ENCODE measurements around the gene ZNF425.

The ZNF425 gene

DNA sequence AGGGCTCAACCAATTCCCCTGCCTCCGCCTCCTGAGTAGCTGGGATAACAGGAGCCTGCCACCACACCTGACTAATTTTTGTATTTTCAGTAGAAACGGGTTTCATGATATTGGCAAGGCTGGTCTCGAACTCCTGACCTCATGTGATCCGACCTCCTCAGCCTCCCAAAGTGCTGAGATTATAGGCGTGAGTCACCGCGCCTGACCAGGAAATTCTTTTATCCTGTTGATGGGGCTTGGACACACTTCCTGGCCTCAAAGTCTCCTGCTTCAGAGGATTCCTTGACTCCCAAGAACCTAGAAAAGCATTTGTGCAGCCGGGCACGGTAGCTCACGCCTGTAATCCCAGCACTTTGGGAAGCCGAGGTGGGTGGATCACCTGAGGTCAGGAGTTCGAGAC, 16.2 kb downstream of the ZNF425 start:
- POLR2A ChIA-PET = no interaction called here
- DNase-seq (ENCODE audit: extremely low spot score) = no peak
- CTCF ChIA-PET = no interaction called here
- TF ChIP-seq TARDBP (IDR thresholded peaks at IDR 0.05) (no peak), ZNF384 (IDR thresholded peaks at IDR 0.05) (no peak), LEF1 (IDR thresholded peaks at IDR 0.05; ENCODE audit: borderline replicate concordance) (no peak), FOXA1 (IDR thresholded peaks at IDR 0.05) (no peak), BHLHE40 (IDR thresholded peaks at IDR 0.05; ENCODE audit: borderline replicate concordance) (no peak), ELF4 (IDR thresholded peaks at IDR 0.05) (no peak), SP1 (IDR thresholded peaks at IDR 0.05) (no peak), ARNT (IDR thresholded peaks at IDR 0.05) (no peak), SUZ12 (IDR thresholded peaks at IDR 0.05) (no peak), FOXM1 (IDR thresholded peaks at IDR 0.05; ENCODE audit: borderline replicate concordance) (no peak), CTBP1 (IDR thresholded peaks at IDR 0.05; ENCODE audit: borderline replicate concordance) (no peak), L3MBTL2 (conservative IDR thresholded peaks at IDR 0.05) (no peak)
- TF ChIP-seq, protein P1, sequence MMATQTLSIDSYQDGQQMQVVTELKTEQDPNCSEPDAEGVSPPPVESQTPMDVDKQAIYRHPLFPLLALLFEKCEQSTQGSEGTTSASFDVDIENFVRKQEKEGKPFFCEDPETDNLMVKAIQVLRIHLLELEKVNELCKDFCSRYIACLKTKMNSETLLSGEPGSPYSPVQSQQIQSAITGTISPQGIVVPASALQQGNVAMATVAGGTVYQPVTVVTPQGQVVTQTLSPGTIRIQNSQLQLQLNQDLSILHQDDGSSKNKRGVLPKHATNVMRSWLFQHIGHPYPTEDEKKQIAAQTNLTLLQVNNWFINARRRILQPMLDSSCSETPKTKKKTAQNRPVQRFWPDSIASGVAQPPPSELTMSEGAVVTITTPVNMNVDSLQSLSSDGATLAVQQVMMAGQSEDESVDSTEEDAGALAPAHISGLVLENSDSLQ (IDR thresholded peaks at IDR 0.05) = no peak

DNA sequence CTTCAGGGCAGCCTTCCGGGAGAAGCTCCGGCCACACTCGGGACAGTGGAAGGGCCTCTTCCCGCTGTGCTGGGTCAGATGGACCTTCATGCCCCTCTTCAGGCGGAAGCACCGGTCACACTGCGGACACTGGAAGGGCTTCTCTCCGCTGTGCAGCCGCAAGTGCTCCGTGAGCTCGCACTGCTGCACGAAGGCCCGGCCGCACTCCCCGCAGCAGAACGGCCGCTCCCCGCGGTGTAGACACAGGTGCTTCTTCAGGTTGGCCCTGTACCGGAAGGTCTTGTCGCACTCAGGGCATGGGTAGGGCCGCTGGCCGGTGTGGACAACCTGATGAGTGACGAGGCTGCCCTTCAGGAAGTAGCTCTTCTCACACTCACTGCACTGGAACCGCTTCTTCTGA, 21.4 kb downstream of the ZNF425 start:
- TF ChIP-seq, protein P1 (IDR thresholded peaks at IDR 0.05) = no peak
- no peak for TF ChIP-seq FOXA1 (IDR thresholded peaks at IDR 0.05)
- TF ChIP-seq HDGF (IDR thresholded peaks at IDR 0.05; ENCODE audit: borderline replicate concordance) = no peak
- no peak for TF ChIP-seq FOXK2 (IDR thresholded peaks at IDR 0.05)
- no peak for TF ChIP-seq ZNF384 (IDR thresholded peaks at IDR 0.05)
- no peak for TF ChIP-seq NFRKB (IDR thresholded peaks at IDR 0.05)
- TF ChIP-seq ARNT (IDR thresholded peaks at IDR 0.05) = no peak
- no peak for TF ChIP-seq ELF4 (IDR thresholded peaks at IDR 0.05)
- TF ChIP-seq TARDBP (IDR thresholded peaks at IDR 0.05) = no peak
- TF ChIP-seq SP1 (IDR thresholded peaks at IDR 0.05) = no peak
- no peak for TF ChIP-seq SUZ12 (IDR thresholded peaks at IDR 0.05)
- TF ChIP-seq CTBP1 (IDR thresholded peaks at IDR 0.05; ENCODE audit: borderline replicate concordance) = no peak
- POLR2A ChIA-PET = no interaction called here
- CTCF ChIA-PET = interaction anchor here (1.1 to 1.8 kb wide), 2 partner anchors 39 to 99 kb away, joined by 3 to 4 read pairs; no protein-coding TSS in a partner anchor
- DNase-seq (ENCODE audit: extremely low spot score) = no peak

DNA sequence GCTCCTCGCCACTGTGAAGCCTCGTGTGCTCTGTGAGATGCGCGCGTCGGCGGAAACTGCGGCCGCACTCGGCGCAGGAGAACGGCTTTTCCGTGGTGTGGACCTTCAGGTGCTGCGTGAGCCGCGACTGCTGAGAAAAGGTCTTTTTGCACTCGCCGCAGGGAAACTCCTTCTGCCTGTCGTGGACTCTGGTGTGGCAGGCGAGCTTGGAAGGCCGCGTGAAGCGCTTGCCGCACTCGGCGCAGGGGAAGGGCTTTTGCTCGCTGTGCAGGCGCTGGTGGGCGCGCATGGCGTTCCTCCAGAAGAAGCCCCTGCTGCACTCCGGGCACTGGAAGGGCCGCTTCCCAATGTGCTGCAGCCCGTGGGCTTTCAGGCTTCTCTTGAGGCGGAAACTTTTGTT, 21.9 kb downstream of the ZNF425 start:
- DNase-seq (ENCODE audit: extremely low spot score) = no peak
- ChIA-PET CTCF (interaction anchor here (1.1 to 1.8 kb wide), 2 partner anchors 38 to 99 kb away, joined by 3 to 4 read pairs; no protein-coding TSS in a partner anchor), POLR2A (no interaction called here)
- TF ChIP-seq BHLHE40 (IDR thresholded peaks at IDR 0.05; ENCODE audit: borderline replicate concordance) (no peak), CTBP1 (IDR thresholded peaks at IDR 0.05; ENCODE audit: borderline replicate concordance) (no peak), ZNF384 (IDR thresholded peaks at IDR 0.05) (no peak), TARDBP (IDR thresholded peaks at IDR 0.05) (no peak), ARNT (IDR thresholded peaks at IDR 0.05) (no peak), SUZ12 (IDR thresholded peaks at IDR 0.05) (no peak), ELF4 (IDR thresholded peaks at IDR 0.05) (no peak), HDGF (IDR thresholded peaks at IDR 0.05; ENCODE audit: borderline replicate concordance) (no peak), SP1 (IDR thresholded peaks at IDR 0.05) (no peak)

DNA sequence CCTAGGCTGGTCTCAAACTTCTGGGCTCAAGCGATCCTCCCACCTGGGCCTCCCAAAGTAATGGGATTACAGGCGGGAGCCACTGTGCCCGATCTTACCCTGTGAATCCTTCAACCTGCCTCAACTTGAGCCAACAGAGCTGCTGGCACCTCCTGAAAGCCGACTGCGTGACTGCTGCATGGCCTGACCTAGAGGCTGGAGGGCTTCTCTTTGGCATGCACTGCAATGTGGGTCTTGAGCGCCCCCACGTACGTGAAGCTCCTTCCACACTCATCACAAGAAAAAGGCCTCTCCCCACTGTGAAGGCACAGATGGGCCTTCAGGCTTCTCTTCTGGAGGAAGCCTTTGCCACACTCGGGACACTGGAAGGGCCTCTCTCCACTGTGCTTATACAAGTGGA, 22.7 kb downstream of the ZNF425 start:
- TF ChIP-seq NFRKB (IDR thresholded peaks at IDR 0.05) (no peak), FOXM1 (IDR thresholded peaks at IDR 0.05; ENCODE audit: borderline replicate concordance) (no peak), FOXA1 (IDR thresholded peaks at IDR 0.05) (no peak), SUZ12 (IDR thresholded peaks at IDR 0.05) (no peak), SP1 (IDR thresholded peaks at IDR 0.05) (no peak), ELF4 (IDR thresholded peaks at IDR 0.05) (no peak), ARNT (IDR thresholded peaks at IDR 0.05) (no peak), BHLHE40 (IDR thresholded peaks at IDR 0.05; ENCODE audit: borderline replicate concordance) (no peak), L3MBTL2 (conservative IDR thresholded peaks at IDR 0.05) (no peak), HDGF (IDR thresholded peaks at IDR 0.05; ENCODE audit: borderline replicate concordance) (no peak), ZNF384 (IDR thresholded peaks at IDR 0.05) (no peak), CTBP1 (IDR thresholded peaks at IDR 0.05; ENCODE audit: borderline replicate concordance) (no peak), LEF1 (IDR thresholded peaks at IDR 0.05; ENCODE audit: borderline replicate concordance) (no peak), TARDBP (IDR thresholded peaks at IDR 0.05) (no peak), FOXK2 (IDR thresholded peaks at IDR 0.05) (no peak)
- TF ChIP-seq, protein P1 (IDR thresholded peaks at IDR 0.05) = no peak
- POLR2A ChIA-PET = interaction anchor here (1.0 kb wide), 1 partner anchor 44 kb away, joined by 3 read pairs; the partner anchor contains the start of gene ZNF398
- DNase-seq (ENCODE audit: extremely low spot score) = no peak
- CTCF ChIA-PET = interaction anchor here (0.5 to 0.7 kb wide), 2 partner anchors 11 to 14 kb away, joined by 3 to 4 read pairs; no protein-coding TSS in a partner anchor

DNA sequence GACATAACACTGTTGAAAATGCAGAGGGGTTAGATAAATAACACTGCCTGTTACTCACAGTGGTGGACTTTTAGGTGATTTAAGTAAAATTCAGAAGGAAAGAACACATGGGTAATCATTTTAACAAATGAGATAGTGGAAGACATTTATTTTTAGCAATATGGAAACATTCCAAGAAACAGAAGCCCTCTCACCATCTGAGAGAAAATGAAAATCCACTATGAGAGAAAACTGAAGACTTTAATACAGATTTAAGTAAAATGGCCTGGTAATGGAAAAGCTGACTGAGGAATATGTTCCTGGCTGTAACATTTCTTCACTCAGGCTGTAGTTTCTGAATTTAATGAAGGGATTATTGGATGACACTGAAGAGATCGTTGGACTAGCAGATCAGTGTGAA, 23.5 kb downstream of the ZNF425 start:
- no peak for DNase-seq (ENCODE audit: extremely low spot score)
- CTCF ChIA-PET = no interaction called here
- no peak for TF ChIP-seq HDGF (IDR thresholded peaks at IDR 0.05; ENCODE audit: borderline replicate concordance)
- TF ChIP-seq ARNT (IDR thresholded peaks at IDR 0.05) = no peak
- POLR2A ChIA-PET = interaction anchor here (1.0 kb wide), 1 partner anchor 45 kb away, joined by 3 read pairs; the partner anchor contains the start of gene ZNF398

DNA sequence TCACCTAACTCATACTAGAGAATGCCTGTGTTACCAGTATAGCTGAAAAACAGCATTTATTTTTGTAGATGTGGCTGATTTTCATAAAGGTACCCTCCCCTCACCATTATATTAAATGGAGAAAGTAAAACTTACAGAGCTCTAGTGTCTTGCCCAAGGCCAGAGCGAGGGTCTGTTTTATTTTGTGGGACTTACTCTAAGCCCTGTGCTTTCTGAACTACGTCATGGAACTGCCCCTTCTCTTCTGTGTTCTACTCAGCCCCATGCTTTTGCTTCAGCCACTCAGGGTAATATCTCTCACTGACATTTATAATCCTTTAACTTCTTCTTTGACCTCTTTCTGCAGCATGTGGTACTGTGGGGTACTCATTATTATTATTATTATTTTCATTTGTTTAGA, 25.3 kb downstream of the ZNF425 start:
- DNase-seq (ENCODE audit: extremely low spot score) = no peak
- CTCF ChIA-PET = interaction anchor here (1.0 kb wide), 2 partner anchors 26 to 96 kb away, joined by 3 to 4 read pairs; no protein-coding TSS in a partner anchor
- POLR2A ChIA-PET = no interaction called here
- TF ChIP-seq FOXK2 (IDR thresholded peaks at IDR 0.05) (no peak), TARDBP (IDR thresholded peaks at IDR 0.05) (no peak), LEF1 (IDR thresholded peaks at IDR 0.05; ENCODE audit: borderline replicate concordance) (no peak), CTBP1 (IDR thresholded peaks at IDR 0.05; ENCODE audit: borderline replicate concordance) (no peak)

All from HEK293T (cell line).